Natural killer cell (primary cell): ENCODE results near the gene MDGA2. TPM values are rescaled to one million over a fixed set of nuclear protein-coding genes. Genes with fewer than 3 reads are reported as not detected.

ENCODE experiments used
- ATAC-seq, 3 donors: fragments of 150-1000 bp in 2 of 3; fragments of 200-7000 bp in 1 of 3; cut with Tn5 transposase; 1 replicate in 1 of 3; 2 replicates in 2 of 3; pipeline ENCODE4 v1.10.0; 2021; ENCODE audit warnings: mild to moderate bottlenecking in 2 of 3, moderate library complexity in 2 of 3
- DNase-seq, 2 donors: peaks; one replicate each; pipeline versions ENCODE4 v3.0.0 to v3.0.0-alpha.2; 2013 to 2021; ENCODE audit warnings: mixed read lengths in 1 of 2
- H3K27ac ChIP-seq: one replicate; pipeline ENCODE4 v1.5.1; 2013; ENCODE audit warnings: mild to moderate bottlenecking, low read length
- H3K27me3 ChIP-seq: one replicate; pipeline ENCODE4 v1.6.1; 2013; ENCODE audit warnings: low read length; ENCODE audit not compliant: control insufficient read depth, insufficient read depth
- H3K36me3 ChIP-seq: one replicate; pipeline ENCODE4 v1.6.1; 2013; ENCODE audit warnings: low read length; ENCODE audit not compliant: control insufficient read depth, insufficient read depth
- H3K4me1 ChIP-seq: one replicate; pipeline ENCODE4 v1.6.1; 2013; ENCODE audit warnings: low read length; ENCODE audit not compliant: control insufficient read depth, insufficient read depth
- H3K4me3 ChIP-seq: one replicate; pipeline ENCODE4 v1.5.1; 2013; ENCODE audit warnings: low read length
- H3K9me3 ChIP-seq: one replicate; pipeline ENCODE4 v1.6.1; 2013; ENCODE audit warnings: low read length; ENCODE audit not compliant: control insufficient read depth, insufficient read depth
- H3K27ac Mint-ChIP-seq, 2 donors: one replicate each; pipeline ENCODE4 v1.8.0; 2022; ENCODE audit warnings: mild to moderate bottlenecking in 2 of 2, mixed read lengths in 2 of 2, moderate library complexity in 1 of 2
- H3K27me3 Mint-ChIP-seq, 2 donors: one replicate each; pipeline ENCODE4 v1.8.0; 2022; ENCODE audit warnings: low read depth in 2 of 2, mixed read lengths in 2 of 2
- H3K36me3 Mint-ChIP-seq: one replicate; pipeline ENCODE4 v1.8.0; 2022; ENCODE audit warnings: mixed read lengths
- H3K4me1 Mint-ChIP-seq, 2 donors: one replicate each; pipeline ENCODE4 v1.8.0; 2022; ENCODE audit warnings: mixed read lengths in 2 of 2
- H3K4me3 Mint-ChIP-seq: one replicate; pipeline ENCODE4 v1.8.0; 2022; ENCODE audit warnings: mild to moderate bottlenecking, moderate library complexity, mixed read lengths
- H3K9me3 Mint-ChIP-seq, 2 donors: one replicate each; pipeline ENCODE4 v1.8.0; 2022; ENCODE audit warnings: mixed read lengths in 2 of 2
- CTCF ChIP-seq: fragments of 200-600 bp; IDR thresholded peaks from one replicate; pipeline ENCODE4 v1.8.0; 2022; ENCODE audit warnings: antibody characterized with exemption
- WGBS: methylation state at CpG from one replicate; pipeline ENCODE4 v1.1.7; 2013; ENCODE audit warnings: missing lambda C conversion rate; ENCODE audit not compliant: insufficient coverage; 5-methylcytosine and 5-hydroxymethylcytosine counted together
- intact Hi-C: fragments of 100-400 bp; cut with micrococcal nuclease; formaldehyde crosslinking; loops from one replicate; pipeline ENCODE4 v1.14.2; 2022
- total RNA-seq, 4 donors: library from RNA; stranded (reverse); fragments of 120-200 nt in 1 of 4; gene quantifications; one replicate each; pipeline versions ENCODE4 v1.2.3 to v1.2.4, GENCODE V29; 2013 to 2022

The MDGA2 gene
- total RNA-seq, 3 donors from 2014 or later (not counting 1 experiment from before 2014, with no cell fraction given) = not detected

GRCh38 chr14:47678993-47679392, 3.6 kb upstream of the MDGA2 start:
- peaks cover 2 to 4% of the 10 kb centered on the region in 2 donors for H3K9me3 Mint-ChIP-seq
- intact Hi-C loops = no loop called here
- no peaks in the 10 kb centered on the region for H3K36me3 Mint-ChIP-seq
- no peak for TF ChIP-seq CTCF
- H3K27ac ChIP-seq = no peak overlapping the region
- DNase-seq (no peak), ATAC-seq (no peak)
- H3K4me3 Mint-ChIP-seq = no peak overlapping the region
- H3K27me3 Mint-ChIP-seq = peaks cover 11 to 19% of the 10 kb centered on the region in 2 donors
- no peaks in the 10 kb centered on the region for H3K4me1 Mint-ChIP-seq
- no peak overlapping the region for H3K4me3 ChIP-seq
- no peak overlapping the region for H3K27ac Mint-ChIP-seq
- no peaks in the 10 kb centered on the region for H3K36me3 ChIP-seq
- H3K27me3 ChIP-seq = peaks cover 3% of the 10 kb centered on the region
- H3K4me1 ChIP-seq = no peaks in the 10 kb centered on the region
- WGBS = 54% methylated on average over 1 of the region's 1 CpG
- no peaks in the 10 kb centered on the region for H3K9me3 ChIP-seq

GRCh38 chr14:47678157-47678556, 2.8 kb upstream of the MDGA2 start:
- H3K4me3 ChIP-seq = no peak overlapping the region
- DNase-seq (no peak), ATAC-seq (no peak)
- H3K27me3 ChIP-seq = peaks cover 6% of the 10 kb centered on the region
- H3K27me3 Mint-ChIP-seq = peaks cover 11 to 19% of the 10 kb centered on the region in 2 donors
- H3K27ac ChIP-seq = no peak overlapping the region
- H3K4me3 Mint-ChIP-seq = no peak overlapping the region
- H3K9me3 Mint-ChIP-seq = peaks cover 2 to 4% of the 10 kb centered on the region in 2 donors
- no peaks in the 10 kb centered on the region for H3K9me3 ChIP-seq
- H3K36me3 Mint-ChIP-seq = no peaks in the 10 kb centered on the region
- H3K36me3 ChIP-seq = no peaks in the 10 kb centered on the region
- H3K4me1 ChIP-seq = no peaks in the 10 kb centered on the region
- intact Hi-C loops = no loop called here
- WGBS = 90% methylated on average over 2 of the region's 2 CpGs
- no peak for TF ChIP-seq CTCF
- no peak overlapping the region for H3K27ac Mint-ChIP-seq
- no peaks in the 10 kb centered on the region for H3K4me1 Mint-ChIP-seq

- H3K27ac Mint-ChIP-seq = no peak overlapping the region
- no peak for TF ChIP-seq CTCF
- no peak overlapping the region for H3K4me3 Mint-ChIP-seq
- H3K4me1 ChIP-seq = no peaks in the 10 kb centered on the region
- peaks cover 6% of the 10 kb centered on the region for H3K27me3 ChIP-seq
- no peak overlapping the region for H3K4me3 ChIP-seq
- H3K27ac ChIP-seq = no peak overlapping the region
- WGBS = 7% methylated on average over 15 of the region's 15 CpGs
- no peaks in the 10 kb centered on the region for H3K4me1 Mint-ChIP-seq
- H3K36me3 Mint-ChIP-seq = no peaks in the 10 kb centered on the region
- H3K36me3 ChIP-seq = no peaks in the 10 kb centered on the region
- DNase-seq (no peak), ATAC-seq (no peak)
- no peaks in the 10 kb centered on the region for H3K9me3 ChIP-seq
- H3K9me3 Mint-ChIP-seq = peaks cover 2 to 3% of the 10 kb centered on the region in 2 donors
- peaks cover 11 to 26% of the 10 kb centered on the region in 2 donors for H3K27me3 Mint-ChIP-seq
- intact Hi-C loops = no loop called here
Measured at GRCh38 chr14:47676315-47676617, 861 bp upstream of the MDGA2 start.
